ENCODE data around the gene EEF2K. TPM values are rescaled to one million over a fixed set of nuclear protein-coding genes. Genes with fewer than 3 reads are reported as not detected.
"Not testable (repeated sequence)": the region's sequence is repeated elsewhere in the genome, so short reads cannot be mapped to it uniquely, and the experiment has no call there.

The EEF2K gene
- 52.7 TPM for total RNA-seq

DNA sequence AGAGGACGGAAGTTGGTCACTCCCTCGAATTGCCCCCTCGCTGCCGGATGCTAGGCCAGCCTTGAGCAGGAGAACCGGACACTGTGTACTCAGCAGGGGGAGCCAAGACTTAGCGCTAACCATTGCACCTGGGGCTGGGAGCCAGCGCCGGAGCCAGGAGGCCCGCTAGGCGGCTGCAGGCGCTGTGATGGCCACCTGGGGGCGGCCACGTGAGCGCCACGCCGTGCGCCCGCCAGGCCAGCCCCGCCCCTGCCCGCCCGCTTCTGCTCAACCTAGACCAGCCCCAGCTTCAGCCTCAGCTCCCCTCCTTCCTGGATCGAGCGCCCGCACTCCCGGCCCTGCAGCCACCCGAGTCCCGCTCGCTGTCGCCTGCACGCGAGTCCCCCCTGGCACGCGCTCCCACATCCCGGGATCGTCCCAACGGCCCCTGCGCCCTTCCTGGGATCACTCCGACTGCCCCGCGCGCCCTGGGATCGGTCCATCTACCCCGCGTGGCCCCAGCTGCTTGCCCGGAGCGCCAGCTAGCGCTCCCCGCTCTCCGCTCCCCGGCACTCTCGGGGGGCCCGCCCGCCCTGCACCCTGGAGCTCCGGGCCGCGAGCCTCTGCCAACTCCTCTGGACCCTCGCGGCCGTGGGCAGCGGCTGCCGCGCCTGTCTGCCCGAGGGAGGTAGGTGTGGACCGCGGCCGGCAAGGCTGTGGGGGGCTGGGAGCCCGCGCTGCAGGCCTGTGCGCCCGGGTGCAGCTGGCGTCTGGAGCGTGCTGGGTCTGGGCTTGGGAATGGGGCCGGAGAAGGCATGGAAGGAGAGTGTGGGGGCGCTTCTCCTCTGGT lies at the start of gene EEF2K:
EEF2K (plus strand) TSS at position 266 of the 829 bp plus-strand sequence. CDS start 19,452 bp downstream, outside the sequence.
- DNase-seq (ENCODE audit: low spot score): peak; percentile 94

DNA sequence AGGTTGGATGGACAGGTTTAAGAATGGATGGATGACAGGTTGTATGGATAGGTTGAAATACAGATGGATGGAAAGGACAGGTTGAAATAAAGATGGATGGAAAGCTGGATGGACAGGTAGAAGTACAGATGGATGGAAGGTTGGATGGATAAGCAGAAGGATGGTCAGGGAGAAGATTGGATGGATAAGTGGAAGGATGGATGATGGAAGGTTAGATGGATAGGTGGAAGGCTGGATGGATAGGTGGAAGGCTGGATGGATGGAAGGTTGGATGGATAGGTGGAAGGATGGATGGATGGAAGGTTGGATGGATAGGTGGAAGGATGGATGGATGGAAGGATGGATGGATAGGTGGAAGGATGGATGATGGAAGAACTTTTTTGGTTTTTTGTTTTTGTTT lies 44.7 kb upstream of the EEF2K start:
- DNase-seq (ENCODE audit: low spot score): no peak

DNA sequence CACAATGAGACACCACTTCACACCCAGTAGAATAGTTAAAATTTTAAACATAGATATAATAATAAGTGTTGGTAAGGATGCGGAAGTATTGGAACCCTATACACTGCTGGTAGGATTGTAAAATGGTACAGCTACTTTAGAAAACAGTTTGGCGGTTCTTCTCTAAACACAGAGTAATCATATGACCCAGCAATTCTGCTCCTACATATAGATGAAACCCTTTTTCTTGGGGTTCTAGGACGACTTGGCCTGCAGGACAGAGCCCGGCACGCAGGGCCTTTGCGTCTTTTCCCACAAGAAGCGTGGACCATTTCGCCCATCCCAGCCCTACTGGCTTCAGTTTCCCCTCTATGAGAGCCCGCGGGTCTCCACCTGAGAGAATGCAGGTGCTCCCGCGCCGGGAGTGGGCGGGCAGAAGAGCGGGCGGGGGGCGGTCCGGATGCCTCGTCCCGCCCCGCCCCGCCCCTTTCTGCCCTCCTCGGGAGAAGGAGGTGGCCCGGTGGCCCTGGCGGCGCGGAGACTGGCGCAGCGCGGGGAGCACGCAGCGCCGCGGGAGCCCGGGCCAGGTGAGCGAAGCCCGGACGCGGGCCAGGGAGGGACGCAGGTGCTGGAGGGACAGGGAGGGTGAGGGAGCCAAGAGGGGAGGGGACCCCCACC lies 44.0 kb upstream of the EEF2K start, which contains the start of gene SDR42E2:
SDR42E2 (plus strand) TSS at position 508 of the 657 bp plus-strand sequence. CDS start 3,077 bp downstream, outside the sequence.
- no peak for DNase-seq (ENCODE audit: low spot score)

DNA sequence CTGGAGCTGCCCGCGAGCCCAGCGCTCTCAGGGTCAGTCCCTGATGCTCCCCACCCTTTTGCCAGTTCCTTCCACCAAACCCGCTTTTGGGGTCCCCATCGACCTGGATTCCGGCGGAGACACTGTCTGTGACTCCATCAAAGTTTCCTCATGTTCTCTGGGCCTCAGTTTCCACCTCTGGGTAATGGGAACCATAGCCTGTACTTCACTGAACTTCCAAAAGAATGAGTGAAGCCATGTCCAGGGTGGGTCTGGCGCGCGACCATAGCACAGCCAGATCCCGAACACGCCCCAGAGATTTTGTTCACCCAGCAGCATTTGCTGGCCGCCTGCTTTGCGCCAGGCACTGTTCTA lies 43.4 kb upstream of the EEF2K start:
- no peak for DNase-seq (ENCODE audit: low spot score)

DNA sequence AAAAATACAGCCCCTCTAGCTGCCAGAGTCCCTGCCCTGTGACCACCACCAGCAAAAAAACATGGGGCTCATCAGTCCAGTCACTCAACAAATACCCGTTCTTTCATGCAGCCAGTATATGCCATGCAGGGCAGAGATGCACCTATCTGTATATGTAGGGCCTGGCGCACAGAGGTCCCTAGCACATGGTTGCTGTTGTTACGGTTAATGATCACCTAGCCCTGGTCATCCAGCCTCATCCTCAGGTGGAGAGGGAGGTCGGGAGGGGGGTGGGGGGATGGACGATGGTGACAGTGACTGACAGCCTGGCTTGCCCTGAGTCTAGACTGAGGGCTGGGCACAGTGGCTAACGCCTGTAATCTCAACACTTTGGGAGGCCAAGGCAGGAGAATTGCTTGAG lies 42.3 kb upstream of the EEF2K start:
- DNase-seq (ENCODE audit: low spot score): no peak

DNA sequence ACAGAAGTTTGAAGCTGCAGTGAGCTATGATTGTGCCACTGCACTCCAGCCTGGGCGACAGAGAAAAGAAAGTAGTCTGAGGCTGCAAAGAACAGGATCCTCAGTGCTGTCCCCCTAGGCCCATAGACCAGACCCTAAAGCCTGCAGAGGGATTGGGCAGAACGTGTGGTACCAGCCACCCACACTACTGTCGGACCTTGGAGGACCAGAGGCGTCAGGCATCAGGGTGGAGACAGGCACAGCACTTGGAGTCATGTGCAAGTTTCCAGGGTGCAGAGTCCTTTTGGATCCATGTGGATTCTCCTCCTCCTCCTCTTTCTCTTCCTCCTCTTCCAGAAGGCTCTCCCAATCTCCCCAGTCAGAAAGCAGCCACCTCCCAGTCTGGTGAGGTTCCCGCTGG lies 41.6 kb upstream of the EEF2K start:
- DNase-seq (ENCODE audit: low spot score): no peak

DNA sequence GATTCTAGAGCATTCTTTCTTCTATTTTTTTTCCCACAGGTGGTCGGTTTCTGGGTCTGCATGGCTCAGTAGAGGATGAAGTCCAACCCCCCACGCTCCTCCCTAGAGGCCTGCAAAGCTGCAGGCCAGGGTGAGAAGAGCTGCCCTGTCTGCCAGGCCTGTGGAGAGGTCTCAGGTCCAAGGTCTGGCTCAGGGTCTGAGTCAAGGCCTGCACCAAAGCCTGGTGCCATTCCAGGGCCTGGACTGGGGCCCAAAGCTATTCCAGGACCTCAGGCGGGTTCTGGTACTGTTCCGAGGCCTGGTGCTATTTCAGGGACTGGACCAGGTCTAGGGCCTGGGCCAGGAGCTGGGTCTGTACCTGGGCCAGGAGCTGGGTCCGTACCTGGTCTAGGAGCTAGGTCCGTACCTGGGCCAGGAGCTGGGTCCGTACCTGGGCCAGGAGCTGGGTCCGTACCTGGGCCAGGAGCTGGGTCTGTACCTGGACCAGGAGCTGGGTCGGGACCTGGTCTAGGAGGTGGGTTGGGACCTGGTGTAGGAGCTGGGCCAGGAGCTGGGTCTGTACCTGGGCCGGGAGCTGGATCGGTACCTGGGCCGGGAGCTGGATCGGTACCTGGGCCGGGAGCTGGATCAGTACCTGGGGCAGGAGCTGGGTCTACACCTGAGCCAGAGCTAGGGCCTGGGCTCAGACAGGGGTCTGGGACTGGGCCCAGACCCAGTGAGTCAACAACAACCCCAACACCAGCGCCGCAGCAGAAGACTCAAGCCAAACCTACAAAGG lies 40.4 kb upstream of the EEF2K start:
- no peak for DNase-seq (ENCODE audit: low spot score)

DNA sequence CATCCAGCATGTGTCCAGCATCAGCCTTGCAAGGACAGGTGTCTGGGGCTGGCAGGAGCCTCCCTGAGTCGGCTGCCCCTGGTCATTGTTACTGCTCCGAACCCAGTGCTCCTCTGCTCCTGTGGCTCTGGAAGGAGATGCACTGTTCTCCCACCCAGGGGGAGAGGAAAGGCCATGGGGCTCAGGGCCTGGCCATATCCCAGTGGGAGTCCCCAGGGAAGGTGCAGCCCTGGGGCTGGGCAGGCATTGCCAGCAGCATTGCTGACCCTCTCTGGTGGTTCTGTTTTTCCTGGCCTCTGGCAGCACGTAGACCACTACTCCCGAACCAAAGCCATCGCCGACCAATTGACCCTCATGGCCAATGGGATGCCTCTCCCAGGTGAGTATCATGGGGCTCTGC lies 34.1 kb upstream of the EEF2K start:
- no peak for DNase-seq (ENCODE audit: low spot score)

DNA sequence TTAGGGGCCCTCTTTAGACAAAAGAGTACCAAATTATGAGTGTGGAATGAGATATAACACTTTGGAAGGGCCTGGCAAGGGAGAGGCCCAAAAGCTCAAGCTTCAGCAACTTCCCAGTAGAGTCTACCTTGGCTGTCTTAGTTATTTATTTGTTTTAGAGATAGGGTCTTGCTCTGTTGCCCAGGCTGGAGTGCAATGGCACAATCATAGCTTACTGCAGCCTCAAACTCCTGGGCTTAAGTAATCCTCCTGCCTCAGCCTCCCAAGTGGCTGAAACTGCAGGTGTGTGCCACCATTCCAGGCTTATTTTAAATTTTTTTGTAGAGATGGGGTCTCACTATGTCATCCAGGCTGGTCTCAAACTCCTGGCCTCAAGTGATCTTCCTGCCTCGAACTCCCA lies 33.4 kb upstream of the EEF2K start:
- not testable (repeated sequence) for DNase-seq (ENCODE audit: low spot score)

DNA sequence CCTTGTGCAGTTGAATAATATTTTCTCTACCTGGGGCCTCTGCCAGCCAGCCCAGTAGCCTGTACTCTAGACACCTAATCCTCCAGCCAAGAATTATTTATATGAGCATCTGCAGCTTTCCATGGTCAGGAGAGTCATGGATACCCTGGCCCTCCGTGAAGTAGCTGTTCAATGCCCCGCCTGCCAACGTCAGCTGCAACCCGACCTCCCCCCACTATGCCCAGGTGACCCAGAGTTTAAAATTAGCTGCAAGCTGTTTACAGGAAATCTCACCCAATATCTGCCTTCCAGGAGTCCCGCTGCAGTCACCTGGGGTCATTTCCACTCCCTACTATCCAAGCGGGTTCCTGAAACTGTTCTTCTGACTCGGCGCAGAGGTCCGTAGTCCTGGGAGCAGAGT lies 31.4 kb upstream of the EEF2K start:
- no peak for DNase-seq (ENCODE audit: low spot score)

DNA sequence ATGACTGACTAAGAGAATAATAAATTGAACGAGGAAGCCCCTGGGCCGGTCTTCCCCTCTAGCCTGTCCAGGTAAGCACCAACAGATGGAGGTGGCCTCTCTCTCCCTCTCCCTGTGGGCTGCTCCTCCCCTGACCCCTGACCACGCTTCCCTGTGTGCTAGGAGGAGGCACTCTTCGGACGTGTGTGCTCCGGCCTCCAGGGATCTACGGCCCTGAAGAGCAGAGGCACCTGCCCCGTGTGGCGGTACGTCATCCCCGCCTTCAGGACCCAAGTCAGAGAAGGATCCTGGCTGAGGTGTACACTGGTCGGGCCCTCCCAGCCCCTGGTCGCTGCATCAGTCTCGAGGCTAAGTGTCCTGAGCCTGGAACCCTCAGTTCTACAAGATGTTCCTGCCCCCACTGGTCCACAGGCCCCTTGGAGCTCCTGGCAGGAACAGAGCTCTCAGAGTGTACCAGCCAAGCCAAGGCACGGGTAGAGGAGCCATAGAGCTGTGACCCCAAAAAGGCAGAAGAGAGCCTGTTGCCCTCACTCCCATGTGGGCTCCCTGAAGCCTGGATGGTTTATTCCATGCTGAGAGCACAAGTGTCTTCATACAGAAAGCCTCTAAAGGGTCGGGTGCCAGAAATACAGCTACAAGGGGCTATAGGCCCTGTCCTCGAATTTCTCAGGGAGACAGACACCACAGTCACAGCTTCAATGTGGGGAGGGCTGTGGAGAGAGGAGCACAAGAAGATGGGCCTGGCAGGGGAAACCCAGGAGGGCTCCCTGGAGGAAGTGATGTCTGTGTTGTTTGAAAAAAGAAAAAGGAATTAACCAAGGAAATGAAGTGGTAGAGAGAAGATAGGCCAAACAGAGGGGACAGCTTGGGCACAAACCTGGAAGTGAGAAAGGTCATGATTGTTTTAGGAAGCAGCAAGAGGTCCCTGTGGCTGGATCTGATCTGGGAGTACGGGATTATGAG lies 27.8 kb upstream of the EEF2K start:
- no peak for DNase-seq (ENCODE audit: low spot score)

DNA sequence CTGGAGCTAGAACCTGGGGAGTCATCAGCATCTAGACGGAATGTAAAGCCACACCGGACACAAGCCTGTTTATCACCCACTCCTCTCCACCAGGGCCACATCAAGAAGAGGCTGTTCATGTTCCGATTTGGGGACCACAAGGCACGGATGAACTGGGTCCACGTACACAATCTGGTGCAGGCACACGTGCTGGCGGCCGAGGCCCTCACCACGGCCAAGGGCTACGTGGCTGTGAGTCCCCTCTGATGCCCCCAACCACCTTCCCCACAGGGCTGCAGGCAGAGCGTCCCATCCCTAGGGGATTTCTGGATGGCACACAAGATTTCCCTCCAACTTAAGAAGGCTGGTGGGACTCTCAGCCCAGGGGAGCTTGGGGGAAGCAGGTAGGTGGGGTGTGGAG lies 24.7 kb upstream of the EEF2K start:
- no peak for DNase-seq (ENCODE audit: low spot score)

DNA sequence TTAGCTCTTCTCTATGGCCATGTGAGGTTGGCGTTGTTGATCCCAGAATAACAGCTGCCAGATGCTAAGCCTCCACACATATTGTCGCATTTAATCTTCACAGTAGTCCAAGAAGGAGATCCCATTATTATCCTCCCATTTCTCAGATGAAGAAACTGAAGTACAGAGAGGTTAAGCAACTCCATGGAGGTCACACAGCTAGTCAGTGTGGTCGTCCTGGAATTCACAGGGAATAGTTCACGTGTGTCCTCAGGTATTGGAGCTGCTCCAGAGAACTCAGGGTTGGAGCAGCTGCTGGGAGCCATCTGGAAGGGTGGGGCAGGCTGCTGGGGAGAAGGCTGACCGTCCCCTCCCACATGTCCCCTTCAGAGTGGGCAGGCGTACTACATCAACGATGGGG lies 24.2 kb upstream of the EEF2K start:
- no peak for DNase-seq (ENCODE audit: low spot score)

DNA sequence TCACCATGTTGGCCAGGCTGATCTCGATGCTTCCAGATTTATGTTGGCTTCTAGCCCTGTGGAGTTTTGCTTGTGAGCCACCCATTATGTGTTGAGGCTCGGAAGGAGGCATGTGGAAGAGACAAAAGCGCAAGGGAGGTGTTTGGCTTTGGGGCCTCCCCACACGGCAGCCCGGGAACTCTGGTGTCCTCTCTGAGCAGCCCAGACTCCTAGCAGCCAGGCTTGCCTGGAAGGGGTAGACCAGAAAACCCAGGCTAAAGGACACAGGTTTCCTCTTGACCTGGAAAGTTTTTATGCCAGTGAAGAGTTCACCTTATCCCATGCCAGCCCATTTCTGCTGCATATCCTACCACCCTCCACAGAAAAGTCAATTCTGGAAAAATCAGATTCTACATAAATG lies 22.7 kb upstream of the EEF2K start:
- no peak for DNase-seq (ENCODE audit: low spot score)

DNA sequence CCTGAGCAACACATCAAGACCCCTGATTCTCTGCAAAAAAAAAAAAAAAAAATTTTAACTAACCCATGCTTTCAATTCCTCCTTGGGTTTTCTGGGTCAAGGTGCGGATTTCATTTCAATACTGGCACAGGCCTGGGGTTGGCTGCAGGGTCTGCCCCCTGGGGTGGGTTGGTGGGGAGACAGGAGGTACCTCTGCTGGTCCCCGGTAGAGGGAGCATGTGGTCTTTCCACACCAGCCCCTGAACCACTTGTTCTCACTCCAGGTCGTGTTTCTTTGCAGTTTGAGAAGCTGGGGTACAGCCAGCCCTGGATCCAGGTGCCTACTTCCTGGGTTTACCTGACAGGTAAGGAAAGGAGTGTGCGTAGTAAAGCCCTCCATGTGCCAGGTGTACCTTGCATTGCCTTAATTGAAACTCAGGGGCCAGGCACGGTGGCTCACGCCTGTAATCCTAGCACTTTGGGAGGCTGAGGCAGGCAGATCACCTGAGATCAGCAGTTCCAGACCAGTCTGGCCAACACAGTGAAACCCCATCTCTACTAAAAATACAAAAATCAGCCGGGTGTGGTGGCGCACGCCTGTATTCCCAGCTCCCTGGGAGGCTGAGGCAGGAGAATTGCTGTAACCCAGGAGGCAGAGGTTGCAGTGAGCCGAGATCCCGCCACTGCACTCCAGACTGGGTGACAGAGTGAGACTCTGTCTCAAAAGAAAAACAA lies 22.0 kb upstream of the EEF2K start:
- DNase-seq (ENCODE audit: low spot score): no peak

DNA sequence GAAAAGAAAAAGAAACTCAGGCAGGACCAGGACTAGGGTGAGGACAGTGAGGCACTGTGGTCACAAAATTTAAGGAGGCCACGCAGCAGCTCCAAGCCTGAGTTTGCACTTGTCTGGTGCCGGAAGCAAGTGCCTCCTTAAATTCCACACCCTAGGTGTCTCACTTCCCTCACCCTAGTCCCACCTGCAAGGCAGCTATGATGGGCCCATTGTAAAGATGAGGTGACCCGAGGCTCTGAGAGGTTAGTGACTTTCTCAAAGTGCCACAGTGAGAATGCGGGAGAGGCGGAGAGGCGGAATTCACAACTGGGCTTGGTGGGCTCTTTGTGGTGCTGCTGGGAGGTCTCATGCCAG lies 21.5 kb upstream of the EEF2K start:
- no peak for DNase-seq (ENCODE audit: low spot score)

DNA sequence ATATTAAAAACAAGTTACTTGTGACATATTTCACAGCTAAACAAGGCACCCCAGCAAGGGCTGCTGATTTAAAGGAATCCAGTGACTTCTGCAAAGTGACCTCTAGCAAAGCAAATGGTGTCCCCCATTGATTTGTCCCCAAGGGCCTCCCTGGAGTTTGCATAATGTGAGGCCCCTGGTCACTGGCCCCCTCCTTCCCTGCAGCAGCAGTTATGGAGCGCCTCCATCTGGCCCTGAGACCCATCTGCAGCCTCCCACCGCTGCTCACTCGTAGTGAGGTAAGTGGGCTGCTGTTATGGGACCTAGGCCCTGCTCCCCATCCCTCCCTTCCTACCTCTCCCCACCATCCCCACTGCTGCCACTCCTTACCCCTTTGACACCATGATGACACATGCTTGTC lies 19.6 kb upstream of the EEF2K start:
- no peak for DNase-seq (ENCODE audit: low spot score)

DNA sequence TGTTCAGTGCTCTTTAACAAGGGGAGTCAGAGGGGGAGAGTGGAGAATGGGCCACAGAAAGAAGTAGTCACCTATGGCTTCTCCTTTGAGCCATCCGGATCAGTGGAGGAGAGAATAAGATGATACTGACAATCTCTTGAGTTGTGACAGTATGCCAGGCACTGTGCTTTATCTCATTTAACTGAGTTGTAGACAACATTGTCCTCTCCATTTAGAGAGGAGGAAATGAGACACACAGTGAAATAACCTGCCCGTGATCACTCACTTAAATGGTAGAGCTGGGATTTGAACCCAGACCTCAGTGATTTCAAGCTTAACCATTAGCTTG lies 17.8 kb upstream of the EEF2K start:
- no peak for DNase-seq (ENCODE audit: low spot score)

DNA sequence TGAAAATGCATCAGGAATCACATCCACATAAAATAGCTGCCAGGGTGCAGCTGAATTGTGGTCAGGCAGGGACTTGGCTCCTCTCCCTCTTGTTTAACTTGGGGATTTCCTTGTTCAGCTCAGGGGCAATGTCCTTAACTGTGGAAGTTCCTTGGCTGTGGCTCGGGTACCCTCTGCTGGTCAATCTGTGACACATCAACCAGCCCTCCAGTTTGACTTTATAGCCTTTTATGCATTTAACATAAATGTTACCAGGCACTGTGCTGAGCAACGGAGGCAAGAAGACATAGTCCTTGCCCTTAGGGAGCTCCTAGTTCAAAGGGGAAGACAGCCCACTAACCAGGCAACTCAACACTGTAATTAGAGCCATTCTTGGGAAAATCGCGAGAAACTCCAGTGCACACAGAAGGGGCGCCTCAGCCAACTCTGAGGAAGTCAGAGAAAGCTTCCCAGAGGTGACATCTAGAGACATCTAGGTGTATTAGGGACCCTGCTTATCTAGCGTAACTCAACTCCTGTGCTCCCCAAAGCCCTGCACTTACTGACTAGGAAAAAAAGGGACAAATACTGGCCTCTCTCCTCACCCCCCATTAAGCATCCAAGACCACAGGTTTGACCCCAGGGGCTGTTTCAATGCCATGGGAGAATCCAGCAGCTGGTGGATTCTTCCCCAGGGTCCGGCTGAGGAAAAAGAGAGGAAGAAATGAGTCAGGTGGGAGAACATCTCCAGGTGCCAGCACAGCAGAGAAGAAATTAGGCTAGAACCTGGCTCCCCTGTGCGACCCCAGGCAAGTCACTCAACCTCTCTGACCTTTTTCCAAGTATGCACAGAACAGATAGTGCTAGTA lies 17.3 kb upstream of the EEF2K start:
- DNase-seq (ENCODE audit: low spot score): peak; percentile 87

DNA sequence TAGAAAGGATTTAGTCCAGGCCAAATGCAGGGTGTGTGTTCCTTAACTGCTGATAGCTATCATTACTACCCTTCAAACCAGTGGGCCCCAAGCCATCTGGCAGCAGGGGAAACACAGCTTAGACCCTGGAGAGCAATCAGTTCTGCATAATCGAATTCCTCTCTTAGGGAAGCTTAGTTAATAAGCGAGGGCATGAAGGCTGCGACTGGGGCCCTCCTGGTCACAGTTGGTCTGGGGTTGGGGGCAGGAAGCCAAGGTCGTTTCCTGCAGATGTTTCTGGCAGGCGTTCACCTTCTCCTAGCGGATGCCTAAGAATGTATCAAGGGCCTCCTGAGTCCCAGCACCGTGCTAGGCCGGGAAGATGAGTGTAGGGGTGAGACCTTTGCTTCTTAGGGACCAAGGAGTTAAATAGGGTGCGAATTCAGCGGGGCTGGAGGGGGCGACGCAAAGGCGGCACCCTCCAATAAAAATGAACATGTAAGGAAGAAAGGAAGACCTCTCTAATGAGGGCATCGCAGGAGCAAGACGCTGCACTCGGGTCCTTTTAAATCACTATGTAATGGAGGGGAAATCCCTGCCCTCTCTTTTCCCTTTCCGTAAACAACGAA lies 16.5 kb upstream of the EEF2K start:
- DNase-seq (ENCODE audit: low spot score): peak; percentile 67
